Measurements from ENCODE around the gene SMARCA2.

SMARCA2 gene

DNA sequence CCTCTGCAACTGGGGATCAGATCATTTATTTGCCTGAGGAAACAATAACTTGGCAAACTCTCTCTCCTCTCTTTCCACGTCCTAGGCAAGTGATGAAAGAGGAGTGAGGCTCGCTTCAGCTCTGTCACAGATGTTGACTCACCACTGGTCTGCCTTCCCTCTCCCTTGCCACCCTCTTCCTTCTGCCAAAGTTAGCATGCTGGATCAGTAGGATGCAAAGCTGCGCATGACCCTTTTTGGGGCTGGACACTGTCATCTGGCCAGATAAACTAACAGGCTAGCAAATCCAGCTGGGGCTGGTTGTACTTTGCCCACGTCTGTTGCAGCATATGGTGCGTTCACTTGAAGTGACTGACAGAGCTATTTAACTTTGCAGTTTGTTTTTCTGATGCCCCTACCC is 36.2 kb upstream of the SMARCA2 start:
- TF ChIP-seq, protein P1, sequence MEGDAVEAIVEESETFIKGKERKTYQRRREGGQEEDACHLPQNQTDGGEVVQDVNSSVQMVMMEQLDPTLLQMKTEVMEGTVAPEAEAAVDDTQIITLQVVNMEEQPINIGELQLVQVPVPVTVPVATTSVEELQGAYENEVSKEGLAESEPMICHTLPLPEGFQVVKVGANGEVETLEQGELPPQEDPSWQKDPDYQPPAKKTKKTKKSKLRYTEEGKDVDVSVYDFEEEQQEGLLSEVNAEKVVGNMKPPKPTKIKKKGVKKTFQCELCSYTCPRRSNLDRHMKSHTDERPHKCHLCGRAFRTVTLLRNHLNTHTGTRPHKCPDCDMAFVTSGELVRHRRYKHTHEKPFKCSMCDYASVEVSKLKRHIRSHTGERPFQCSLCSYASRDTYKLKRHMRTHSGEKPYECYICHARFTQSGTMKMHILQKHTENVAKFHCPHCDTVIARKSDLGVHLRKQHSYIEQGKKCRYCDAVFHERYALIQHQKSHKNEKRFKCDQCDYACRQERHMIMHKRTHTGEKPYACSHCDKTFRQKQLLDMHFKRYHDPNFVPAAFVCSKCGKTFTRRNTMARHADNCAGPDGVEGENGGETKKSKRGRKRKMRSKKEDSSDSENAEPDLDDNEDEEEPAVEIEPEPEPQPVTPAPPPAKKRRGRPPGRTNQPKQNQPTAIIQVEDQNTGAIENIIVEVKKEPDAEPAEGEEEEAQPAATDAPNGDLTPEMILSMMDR (IDR thresholded peaks at IDR 0.05; ENCODE audit: insufficient read depth, low read depth, low read length, missing control alignments): no peak
- H3K4me3 ChIP-seq (ENCODE audit: low read depth, low read length): no peak overlapping the region
- no peak for DNase-seq (ENCODE audit: low read depth)

DNA sequence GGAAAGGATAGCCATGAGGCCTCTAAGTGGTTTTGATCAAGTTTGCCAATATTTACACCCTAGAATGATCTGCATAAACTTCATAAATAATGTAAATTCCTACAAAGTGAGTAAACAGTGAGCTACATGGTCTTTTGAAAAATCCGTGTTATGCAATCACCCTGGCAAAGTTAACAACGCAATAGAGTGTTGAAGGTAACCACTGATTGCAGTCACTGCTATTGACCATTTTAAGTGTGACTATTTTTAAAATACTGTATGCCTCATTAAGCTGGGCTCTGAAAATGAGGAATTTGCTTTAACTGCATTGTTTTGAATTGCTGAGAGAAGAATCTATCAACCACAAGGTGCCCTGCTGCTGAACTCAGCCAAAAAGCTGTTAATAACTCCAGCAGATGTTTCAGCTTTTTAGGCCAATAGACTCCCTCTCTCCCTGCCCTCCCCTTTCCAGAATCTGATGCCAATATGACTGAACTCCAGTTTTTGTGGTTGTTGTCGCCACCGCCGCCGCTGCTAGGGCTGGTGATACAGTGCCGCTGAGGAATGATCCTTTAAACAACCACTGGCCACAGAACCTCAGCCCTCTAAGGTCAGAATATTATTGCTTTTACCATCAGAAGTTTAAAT is 35.3 kb upstream of the SMARCA2 start:
- no peak overlapping the region for H3K4me3 ChIP-seq (ENCODE audit: low read depth, low read length)
- DNase-seq (ENCODE audit: low read depth): no peak
- TF ChIP-seq, protein P1 (IDR thresholded peaks at IDR 0.05; ENCODE audit: insufficient read depth, low read depth, low read length, missing control alignments): no peak

DNA sequence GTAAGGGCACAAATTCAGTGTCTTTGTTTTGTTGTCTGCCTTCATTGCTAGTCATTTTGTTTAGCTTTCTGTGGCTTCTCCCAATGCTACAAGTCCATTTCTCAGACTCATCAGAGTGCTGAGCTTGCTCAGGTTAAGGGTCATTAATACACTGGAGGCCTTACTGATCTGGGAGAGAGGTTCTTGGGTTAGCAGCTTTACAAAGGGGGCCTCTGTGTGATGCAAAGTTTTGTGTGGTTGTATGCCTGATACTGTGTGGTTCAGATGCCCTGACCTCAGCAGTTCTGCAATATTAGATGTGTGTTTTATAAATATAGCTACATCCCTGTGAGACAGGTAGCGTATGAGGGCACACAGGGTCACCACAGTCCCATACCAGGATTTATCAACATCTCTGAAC is 34.8 kb upstream of the SMARCA2 start:
- DNase-seq (ENCODE audit: low read depth): no peak
- TF ChIP-seq, protein P1 (IDR thresholded peaks at IDR 0.05; ENCODE audit: insufficient read depth, low read depth, low read length, missing control alignments): no peak

DNA sequence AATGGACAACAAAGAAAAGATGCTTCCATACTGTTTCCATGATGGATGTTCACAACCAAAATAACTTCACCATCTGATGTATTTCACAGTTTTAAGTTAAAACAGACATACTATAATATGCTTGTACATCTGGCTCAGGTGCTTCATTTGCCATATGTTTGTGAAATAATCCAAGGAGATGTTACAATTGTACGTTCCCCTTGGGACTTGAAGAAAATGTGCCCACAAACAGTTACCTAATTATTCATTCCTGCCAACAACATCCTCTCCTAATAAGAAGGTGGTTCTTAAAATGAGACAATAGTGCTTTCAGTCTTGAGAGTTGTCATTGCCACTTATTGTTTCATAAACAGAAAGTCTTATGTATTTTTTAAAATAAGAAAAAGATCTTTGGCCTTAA is 33.1 kb upstream of the SMARCA2 start:
- TF ChIP-seq, protein P1 (IDR thresholded peaks at IDR 0.05; ENCODE audit: insufficient read depth, low read depth, low read length, missing control alignments): no peak
- peak; percentile 39 for DNase-seq (ENCODE audit: low read depth)
- no peak overlapping the region for H3K4me3 ChIP-seq (ENCODE audit: low read depth, low read length)

More for the DNA sequence above, 34.8 kb upstream of the SMARCA2 start:
- H3K4me3 ChIP-seq (ENCODE audit: low read depth, low read length): no peak overlapping the region

DNA sequence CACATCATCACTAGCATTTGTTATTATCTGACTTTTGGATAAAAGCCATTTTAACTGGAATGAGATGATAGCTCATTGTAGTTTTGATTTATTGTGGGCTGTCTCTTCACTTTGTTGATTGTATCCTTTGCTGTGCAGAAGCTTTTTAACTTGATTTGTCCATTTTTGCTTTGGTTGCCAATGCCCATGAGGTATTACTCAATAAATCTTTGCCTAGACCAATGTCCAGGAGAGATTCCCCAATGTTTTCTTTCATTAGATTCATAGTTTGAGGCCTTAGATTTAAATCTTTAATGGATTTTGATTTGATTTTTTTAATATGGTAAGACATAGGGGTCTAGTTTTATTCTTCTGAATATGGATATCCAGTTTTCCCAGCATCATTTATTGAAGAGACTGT is 28.8 kb upstream of the SMARCA2 start:
- no peak for DNase-seq (ENCODE audit: low read depth)
- no peak overlapping the region for H3K4me3 ChIP-seq (ENCODE audit: low read depth, low read length)
- TF ChIP-seq, protein P1 (IDR thresholded peaks at IDR 0.05; ENCODE audit: insufficient read depth, low read depth, low read length, missing control alignments): no peak

DNA sequence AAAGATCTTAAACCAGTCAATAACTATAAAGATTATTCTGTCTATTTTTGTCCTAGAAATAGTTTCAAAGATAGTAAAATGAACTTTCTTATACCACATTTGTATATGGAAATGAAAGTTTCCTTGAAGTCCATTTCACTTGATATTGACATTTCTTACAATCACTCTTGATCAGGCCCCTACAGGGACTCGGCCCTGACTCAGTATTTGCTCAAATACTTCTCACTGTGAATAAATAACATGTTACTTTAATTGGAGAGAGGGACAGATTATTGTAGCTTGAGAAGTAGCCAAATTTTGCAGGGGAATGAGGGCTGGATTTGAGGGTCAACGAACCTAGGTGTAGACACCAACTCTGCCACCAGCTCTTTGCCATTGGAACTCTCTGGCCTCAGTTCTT is 25.6 kb upstream of the SMARCA2 start:
- TF ChIP-seq, protein P1 (IDR thresholded peaks at IDR 0.05; ENCODE audit: insufficient read depth, low read depth, low read length, missing control alignments): no peak
- DNase-seq (ENCODE audit: low read depth): no peak
- no peak overlapping the region for H3K4me3 ChIP-seq (ENCODE audit: low read depth, low read length)

DNA sequence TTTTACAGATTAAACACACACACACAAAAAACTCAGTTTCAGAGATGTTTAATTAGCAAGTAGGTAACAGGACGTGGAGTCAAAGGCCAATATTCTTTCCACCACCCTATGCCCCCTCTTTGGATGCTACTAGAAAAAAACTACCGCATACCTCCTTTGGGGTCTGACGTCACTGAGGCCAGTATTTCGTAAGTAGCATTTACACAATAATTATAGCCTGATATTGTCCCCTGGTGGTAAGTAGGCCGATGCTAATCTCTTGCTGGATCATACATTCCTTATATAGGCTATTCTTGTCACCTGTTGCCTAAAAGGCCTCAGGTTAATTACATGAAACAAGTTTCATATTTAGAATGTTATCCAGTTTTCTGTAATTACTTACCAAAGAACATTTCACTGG is 21.0 kb upstream of the SMARCA2 start:
- no peak for DNase-seq (ENCODE audit: low read depth)
- H3K4me3 ChIP-seq (ENCODE audit: low read depth, low read length): no peak overlapping the region
- TF ChIP-seq, protein P1 (IDR thresholded peaks at IDR 0.05; ENCODE audit: insufficient read depth, low read depth, low read length, missing control alignments): no peak
